ENCODE results near the gene MSRB1.

The MSRB1 gene, protein sequence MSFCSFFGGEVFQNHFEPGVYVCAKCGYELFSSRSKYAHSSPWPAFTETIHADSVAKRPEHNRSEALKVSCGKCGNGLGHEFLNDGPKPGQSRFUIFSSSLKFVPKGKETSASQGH

DNA sequence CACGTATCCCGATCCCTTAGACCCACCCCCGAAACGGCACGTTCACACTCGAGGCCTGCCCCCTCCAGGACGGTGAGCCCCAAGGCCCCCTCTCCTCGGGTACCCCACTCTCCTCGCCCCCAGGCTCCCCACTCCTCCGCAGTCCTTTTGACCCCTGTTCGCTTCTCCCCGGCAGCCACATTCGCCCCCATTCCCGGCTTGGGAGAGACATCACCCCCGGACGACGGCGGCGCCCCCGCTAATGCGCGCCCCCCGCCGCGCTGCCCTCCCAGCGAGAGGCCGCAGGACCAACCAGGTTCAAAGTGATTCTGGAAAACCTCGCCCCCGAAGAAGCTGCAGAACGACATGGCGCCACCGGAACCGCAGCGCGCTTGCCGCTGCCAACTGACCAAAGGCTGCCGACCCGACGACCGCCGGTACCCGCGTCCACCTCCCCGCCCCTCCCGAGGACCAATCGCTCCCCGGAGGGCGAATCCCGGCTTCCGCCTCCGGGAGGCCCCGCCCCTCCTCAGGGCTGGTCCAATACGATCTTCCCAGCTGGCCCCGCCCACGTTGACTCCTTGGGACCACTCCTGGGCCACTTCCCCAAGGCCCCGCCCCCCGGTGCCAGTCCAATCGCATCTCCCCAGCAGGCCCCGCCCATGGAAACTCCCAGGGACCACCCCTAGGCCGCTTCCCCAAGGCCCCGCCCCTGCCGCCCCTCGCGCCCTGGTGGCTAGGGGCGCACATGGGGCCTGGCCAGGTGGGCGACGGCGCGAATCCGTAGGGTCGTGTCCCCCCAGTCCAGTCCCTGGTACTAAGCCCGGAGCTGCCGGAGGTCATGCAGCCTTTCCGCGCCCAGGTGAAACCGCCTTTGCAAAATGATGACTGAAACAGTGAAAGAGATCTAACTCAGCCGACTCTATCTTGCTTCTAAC, at the start of gene MSRB1:
TSS of gene MSRB1 (minus strand) at position 390 of the 917 bp plus-strand sequence. CDS start at position 347, 43 bp downstream.
- in situ Hi-C loops (cut with MboI; ENCODE audit: low sequenced_read_pairs) = no loop called here

DNA sequence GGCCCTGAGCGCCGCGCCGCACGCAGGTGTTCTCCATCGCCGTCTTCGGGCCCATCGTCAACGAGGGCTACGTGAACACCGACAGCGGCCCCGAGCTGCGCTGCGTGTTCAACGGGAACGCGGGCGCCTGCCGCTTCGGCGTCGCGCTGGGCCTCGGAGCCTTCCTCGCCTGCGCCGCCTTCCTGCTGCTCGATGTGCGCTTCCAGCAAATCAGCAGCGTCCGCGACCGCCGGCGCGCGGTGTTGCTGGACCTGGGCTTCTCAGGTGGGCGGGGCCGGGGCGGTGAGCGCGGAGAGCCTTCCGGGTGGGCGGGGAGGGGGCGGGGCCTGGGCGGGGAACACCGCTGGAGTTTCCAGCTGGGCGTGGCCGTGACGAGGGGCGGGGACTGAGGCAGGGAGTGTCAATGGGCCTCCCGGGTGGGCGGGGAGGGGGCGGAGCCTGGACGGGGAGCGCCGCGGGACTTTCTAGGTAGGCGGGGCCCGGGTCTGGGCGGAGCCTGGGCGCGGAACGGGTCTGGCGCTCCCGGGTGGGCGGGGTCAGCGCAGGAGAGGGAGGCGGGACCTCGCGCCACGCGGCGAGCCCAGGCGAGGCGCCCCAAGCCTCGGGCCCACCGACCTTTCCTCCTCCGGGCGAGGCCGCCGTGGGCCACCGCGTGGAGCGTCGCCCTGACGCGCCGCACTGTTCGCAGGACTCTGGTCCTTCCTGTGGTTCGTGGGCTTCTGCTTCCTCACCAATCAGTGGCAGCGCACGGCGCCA, 49.1 kb upstream of the MSRB1 start:
- in situ Hi-C loops (cut with MboI; ENCODE audit: low sequenced_read_pairs) = no loop called here

DNA sequence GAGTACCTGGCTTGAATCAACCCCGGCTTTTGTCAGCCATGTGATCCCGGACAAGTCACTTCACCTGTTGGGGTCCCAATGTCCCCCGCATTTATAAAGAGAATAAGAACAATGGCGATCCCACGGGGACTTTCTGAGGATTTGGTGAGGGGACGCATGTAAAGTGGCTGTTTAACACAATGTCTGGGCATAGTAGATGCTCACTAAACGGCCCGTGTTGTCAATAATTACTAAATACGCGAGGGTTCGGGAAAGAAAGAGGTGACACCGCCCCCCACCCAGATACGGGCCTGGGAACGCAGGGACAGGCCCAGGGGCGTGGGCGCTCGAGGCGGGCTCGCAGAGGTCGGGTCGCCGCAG, 48.6 kb upstream of the MSRB1 start:
- in situ Hi-C loops (cut with MboI; ENCODE audit: low sequenced_read_pairs) = no loop called here

DNA sequence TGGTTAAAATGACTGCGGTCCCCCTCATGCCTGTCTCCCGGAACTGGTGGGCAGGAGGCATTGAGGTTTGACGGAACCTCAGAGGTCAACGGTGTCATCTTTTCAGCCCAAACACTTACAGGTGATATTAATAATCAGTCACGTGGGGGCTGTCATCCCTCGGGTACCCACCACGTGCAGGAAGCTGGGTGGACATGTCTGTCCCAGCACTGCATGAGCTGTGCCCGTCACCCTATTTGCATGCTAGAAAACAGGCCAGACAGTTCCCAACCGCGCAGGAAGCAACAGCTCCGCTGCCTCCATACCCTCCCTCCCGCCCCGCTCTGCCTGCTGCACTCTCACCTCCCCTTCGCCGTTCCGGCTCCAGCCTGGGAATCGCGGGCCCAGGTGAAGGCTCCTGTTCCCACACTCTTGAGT, 48.1 kb upstream of the MSRB1 start:
- in situ Hi-C loops (cut with MboI; ENCODE audit: low sequenced_read_pairs) = no loop called here

DNA sequence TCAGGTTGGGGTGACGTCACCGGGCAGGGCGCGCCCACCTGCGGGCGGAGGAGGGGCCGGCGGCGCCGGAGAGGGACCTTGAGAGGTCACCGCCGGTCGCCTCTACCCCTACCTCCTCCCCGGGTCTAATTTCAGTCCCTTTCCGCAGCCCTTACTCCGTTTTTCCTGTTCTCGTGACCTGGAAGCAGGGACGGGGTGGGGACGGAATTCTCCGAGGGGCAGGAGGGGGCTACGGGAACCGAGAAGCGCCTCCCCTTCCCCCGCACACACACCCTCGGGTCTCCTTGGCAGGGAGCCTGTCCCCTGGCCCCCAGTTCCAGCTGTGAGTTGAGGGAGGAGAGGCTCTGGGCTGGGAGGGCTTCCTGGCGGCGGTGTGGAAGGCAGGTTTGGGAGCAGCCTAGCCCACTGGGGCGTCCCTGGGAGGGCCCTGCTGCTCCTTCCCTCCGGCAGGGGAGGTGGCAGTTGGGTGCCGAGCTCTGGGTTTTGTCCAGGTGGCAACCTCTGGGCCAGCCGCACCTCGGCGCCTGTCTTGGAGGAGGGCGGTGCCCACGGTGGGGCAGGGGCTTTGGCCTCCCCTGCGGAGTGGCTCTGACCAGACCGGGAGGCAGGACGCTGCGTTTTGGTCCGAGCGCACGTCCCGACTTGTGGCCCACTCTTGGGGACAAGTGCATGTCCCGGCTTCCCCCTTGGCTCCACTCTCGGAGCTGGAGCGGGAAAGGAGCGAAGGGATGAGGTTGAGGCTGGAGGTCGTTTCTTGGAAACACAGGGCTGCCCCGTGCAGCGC, 47.5 kb upstream of the MSRB1 start:
- in situ Hi-C loops (cut with MboI; ENCODE audit: low sequenced_read_pairs) = no loop called here

DNA sequence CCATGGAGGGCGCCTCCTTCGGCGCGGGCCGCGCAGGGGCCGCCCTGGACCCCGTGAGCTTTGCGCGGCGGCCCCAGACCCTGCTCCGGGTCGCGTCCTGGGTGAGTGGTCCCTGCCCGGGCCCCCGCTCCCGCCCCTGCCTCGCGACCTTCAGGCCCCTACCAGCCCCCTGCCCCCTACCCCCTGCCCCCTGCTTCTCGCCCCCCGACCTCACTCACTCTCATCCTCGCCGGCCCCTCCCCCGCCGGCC, 47.0 kb upstream of the MSRB1 start:
- in situ Hi-C loops (cut with MboI; ENCODE audit: low sequenced_read_pairs) = no loop called here

DNA sequence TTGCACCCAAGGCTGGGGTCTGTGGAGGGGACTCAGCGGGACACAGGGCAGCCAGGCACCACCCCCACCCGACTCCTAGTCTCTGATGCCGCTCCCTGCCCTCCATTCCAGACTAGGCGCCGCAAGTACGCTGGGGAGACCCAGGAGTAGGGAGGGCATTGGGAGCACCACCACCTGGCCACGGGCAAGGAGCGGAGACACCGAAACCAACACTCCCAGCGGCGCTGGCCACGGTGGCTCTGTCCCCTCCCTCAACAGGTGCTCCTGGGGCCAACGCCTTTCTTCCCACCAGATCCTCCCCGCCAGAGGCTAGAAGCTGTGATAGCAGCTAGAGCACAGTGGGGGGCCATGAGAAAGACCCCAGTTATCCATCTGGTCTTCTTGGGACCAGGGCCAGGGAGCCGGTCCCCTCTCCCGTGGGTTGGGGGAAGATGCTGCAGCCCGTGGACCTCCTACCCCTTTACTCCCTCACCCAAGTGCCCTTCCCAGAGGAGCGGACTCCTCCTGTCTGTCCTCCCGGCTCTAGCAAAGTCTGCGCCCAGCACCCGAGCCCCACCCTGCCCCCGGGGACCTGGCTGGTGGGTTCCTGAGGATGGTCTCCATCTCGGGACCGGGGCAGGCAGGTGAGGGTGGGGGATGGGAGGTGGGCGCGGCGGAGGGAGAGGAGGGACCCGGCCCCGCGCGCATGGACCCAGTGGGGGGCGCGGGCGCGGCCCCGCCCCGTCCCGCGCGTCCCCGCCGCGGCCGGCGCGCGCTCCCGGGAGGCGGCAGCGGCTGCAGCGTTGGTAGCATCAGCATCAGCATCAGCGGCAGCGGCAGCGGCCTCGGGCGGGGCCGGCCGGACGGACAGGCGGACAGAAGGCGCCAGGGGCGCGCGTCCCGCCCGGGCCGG, 46.5 kb upstream of the MSRB1 start, which contains the start of gene SYNGR3:
TSS of gene SYNGR3 (plus strand) at position 762 of the 892 bp plus-strand sequence. CDS start 133 bp downstream, outside the sequence.
- in situ Hi-C loops (cut with MboI; ENCODE audit: low sequenced_read_pairs) = no loop called here

DNA sequence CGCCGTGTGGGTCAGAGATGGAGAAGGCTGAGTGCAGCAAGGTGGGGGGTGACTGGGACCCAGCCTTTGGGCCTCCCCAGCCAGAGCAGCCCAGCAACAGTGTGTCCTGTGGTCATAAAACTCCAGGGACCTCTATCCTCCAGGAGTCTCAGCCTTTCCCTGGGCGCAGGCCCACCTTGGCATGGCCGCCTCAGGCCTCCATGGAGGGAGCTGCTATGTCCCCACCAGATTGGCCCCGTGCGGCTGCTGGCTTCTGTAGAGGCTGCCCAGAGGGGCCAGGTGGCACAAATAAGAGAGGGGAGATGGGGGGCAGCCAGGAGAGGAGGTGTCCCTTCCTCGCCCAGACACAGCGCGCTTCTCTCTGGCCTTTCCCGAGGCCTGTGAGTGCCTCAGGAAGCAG, 44.2 kb upstream of the MSRB1 start:
- in situ Hi-C loops (cut with MboI; ENCODE audit: low sequenced_read_pairs) = no loop called here

DNA sequence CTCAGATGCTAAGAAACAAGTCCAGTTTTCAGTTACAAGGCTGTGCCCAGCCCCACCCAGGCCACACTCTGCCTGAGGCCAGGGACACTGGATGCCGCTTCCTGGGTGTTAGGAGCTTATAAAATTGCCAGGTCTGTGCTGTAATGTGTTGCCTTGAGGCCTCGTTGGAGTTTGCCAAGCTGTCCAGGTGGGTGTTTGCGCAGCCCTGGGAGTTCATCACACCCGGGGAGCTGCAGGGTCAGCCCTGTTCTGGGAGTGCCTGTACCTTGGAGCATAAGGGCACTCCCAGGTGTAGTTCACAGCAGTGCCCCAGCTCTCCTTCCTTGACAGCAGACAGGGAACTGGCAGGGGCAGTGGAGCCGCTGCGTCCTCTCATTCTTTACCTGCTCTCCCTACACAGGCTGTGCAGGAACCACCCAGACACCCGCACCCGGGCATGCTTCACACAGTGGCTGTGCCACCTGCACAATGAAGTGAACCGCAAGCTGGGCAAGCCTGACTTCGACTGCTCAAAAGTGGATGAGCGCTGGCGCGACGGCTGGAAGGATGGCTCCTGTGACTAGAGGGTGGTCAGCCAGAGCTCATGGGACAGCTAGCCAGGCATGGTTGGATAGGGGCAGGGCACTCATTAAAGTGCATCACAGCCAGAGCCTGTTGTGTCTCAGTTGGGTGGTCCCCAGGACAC, 42.6 kb upstream of the MSRB1 start:
- in situ Hi-C loops (cut with MboI; ENCODE audit: low sequenced_read_pairs) = no loop called here

DNA sequence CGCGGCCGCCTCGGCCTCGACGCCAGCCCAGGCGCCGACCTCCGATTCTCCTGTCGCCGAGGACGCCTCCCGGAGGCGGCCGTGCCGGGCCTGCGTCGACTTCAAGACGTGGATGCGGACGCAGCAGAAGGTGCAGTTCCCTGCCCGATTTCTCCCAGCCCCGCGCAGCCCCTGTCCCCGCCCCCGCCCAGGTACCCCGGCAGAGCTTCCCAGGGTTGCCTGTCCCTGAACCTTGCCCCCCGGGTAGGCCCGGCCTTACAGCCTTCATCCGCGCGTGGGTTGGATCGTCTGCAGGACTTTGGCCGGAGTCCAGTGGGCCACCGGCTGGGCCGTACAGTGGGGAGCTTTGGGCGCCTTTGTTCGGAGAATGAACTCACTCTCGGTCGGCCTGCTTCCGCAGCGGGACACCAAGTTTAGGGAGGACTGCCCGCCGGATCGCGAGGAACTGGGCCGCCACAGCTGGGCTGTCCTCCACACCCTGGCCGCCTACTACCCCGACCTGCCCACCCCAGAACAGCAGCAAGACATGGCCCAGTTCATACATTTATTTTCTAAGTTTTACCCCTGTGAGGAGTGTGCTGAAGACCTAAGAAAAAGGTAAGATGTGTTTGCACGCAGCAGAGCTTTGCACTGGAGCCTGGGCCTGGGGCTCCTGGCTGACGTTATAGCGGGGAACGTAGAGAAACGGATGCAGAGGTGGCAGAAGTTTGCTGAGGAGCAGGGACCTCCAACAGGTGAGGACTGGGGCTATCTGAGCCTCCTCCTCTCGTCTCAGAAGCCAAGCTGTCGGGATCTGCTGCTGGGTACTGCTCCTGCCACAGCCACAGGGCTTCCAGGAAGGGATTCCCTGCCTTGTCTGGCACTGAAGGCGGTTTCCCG, 41.6 kb upstream of the MSRB1 start:
- in situ Hi-C loops (cut with MboI; ENCODE audit: low sequenced_read_pairs) = no loop called here

DNA sequence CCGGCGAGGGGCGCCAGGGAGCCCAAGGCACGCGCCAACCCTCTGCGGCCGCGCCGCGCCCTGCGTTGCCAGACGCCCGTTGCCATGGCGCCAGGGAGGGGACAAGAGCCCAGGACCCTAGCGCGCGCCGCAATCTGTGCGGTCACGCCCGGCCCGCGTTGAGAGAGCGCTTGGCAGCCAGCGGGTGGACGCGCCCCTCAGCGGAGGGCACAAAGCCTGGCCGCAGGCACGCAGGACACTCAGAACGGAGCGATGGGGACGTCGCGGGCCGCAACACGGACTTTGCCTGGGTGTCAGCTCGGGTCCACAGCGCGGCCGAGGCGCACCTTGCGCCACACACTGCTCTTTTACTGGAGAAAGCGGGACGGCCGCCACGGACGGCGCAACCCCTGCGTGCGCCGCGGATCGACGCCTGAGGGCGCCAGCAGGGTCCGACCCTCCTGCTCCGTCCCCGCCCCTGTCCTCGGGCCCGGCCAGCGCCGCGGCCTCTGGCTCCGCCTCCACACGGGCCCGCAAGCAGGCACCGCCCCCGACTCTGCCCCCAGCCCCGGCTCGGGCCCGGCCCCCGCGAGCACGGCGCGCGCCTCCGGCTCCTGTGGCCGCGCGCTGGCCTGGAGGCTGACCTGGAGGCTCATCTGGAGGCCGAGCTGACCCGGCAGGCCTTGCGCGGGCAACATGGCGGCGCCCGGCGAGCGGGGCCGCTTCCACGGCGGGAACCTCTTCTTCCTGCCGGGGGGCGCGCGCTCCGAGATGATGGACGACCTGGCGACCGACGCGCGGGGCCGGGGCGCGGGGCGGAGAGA, 40.7 kb upstream of the MSRB1 start, which contains the start of gene GFER:
TSS of gene GFER (plus strand) at position 650 of the 803 bp plus-strand sequence. CDS start at position 676, 26 bp downstream.
- in situ Hi-C loops (cut with MboI; ENCODE audit: low sequenced_read_pairs) = no loop called here

DNA sequence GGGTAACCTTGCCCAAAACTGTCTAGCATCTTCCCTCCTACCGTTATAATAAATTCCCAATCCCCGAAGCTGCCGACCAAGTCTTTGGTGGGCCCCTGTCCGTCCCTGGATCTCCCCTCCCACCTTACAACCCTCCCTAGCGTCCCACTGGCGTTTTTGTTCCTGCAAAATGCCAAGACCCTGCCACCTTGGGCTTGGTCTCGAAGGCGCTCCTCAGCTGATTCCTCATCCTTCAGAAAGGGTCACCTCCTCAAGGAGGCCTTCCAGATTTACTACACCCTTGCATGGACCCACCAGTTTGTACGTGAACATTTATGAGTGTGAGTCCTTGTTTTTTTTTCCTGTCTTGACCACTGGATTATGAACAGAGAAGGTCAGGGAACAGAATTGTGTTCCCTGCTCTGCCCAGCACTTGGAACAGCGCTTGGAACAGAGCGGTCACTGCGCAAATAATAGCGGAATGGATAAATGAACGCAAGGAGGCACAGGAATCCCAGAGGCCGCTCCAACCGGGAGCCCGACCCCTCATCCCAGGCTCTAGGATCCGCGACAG, 40.1 kb upstream of the MSRB1 start:
- in situ Hi-C loops (cut with MboI; ENCODE audit: low sequenced_read_pairs) = no loop called here

DNA sequence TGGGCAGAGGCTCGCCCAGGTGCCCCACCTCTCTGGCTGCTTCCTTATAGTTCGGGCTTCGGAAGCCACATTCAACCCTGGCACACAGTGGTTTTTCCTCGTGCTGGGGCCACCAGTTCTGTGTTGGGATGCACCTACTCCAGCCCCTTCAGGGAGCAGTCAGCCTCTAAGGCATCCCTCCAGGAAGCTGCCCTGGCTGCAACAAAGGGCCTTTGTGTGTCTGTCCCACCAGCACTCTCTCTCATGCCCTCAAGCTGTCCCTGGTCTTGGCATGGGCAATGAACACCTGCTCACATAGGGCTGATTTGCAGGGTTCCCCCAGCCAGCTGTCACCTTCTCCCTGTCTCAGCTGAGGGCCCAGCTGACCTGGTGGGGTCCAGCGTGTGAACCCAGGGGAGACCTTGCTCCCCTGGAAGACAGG, 39.0 kb upstream of the MSRB1 start:
- in situ Hi-C loops (cut with MboI; ENCODE audit: low sequenced_read_pairs) = no loop called here

DNA sequence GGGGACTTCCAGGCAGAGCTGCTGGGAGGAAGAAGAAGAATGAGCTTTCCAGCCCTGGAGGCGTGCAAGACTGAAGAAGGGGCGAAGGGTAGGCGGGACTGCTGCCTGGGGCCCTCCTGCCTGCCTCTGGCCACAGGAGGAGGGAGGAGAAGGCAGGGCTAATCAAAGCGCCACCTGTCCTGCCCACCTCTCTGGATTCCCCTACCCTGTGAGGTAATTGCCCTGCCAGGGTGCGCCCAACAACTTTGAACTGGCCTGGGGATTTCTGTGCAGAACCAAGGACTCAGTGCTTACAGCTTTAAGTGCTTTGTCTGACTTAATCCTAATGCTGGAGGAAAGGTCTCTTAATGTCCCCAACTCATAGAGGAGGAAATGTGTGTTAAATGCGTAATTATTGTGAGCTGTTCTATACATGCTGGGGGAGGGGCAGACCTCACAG, 38.4 kb upstream of the MSRB1 start, which contains the start of gene NOXO1:
TSS of gene NOXO1 (minus strand) at position 72 of the 439 bp plus-strand sequence. CDS start 290 bp downstream, outside the sequence.
- in situ Hi-C loops (cut with MboI; ENCODE audit: low sequenced_read_pairs) = no loop called here

DNA sequence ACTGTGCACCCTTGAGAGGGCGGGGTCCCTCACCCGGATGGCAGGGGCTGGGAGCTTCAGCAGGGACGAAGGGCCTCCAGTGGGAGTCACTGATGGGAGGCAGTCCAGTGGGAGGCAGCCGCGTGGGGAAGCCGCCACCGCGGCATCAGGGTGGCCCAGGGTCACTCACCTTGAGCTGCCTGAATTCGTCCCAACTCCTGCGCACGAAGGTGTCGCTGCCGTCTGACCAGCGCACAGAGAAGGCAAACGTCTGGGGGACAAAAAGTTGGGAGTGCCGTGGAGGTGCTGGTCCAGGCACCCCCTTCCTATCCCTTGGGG, 37.7 kb upstream of the MSRB1 start:
- in situ Hi-C loops (cut with MboI; ENCODE audit: low sequenced_read_pairs) = no loop called here

DNA sequence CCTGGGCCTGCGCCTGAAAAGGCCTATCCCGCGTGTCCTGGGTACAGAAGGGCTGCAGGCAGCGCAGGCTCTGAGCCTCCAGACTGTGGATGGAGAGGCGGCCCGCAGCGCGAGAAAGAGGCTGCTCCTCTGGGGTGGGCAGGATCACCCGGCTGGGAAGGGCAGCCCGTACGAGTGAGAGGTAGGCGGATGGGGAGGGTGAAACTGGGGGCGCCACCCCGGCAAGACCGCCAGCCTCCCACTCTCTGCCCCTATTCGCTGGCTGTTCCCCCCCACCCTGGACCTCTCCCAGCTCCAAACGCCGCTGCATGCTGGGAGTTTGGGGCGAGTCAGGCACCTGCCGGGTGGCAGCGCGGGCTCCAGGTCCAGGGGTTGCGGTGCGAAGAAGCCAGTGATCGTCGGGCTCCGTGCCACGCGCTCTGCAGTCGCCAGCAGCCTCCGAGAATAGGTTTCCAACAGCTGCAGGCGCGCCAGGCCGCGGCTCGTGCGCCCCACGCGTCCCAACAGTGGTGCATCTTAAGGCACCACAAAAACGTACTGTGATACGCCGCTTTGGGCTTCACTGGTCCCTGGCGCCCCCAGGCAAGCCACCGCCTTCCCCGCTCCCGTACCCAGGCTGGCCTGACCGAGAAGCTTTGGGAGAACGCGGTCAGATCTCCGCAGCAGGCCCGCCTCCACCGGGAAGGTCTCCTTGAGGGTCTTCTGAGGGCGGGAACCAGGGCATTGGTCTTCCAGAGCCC, 37.2 kb upstream of the MSRB1 start:
- in situ Hi-C loops (cut with MboI; ENCODE audit: low sequenced_read_pairs) = no loop called here
